Measurements from ENCODE around the gene ROR2. TPM values are rescaled to one million over a fixed set of nuclear protein-coding genes. Genes with fewer than 3 reads are reported as not detected.
"Not testable (repeated sequence)": the region's sequence is repeated elsewhere in the genome, so short reads cannot be mapped to it uniquely, and the experiment has no call there.

Gene ROR2
- total and polyA plus RNA-seq, 11 donors: 0.18 to 9.0 (median 0.49) TPM

DNA sequence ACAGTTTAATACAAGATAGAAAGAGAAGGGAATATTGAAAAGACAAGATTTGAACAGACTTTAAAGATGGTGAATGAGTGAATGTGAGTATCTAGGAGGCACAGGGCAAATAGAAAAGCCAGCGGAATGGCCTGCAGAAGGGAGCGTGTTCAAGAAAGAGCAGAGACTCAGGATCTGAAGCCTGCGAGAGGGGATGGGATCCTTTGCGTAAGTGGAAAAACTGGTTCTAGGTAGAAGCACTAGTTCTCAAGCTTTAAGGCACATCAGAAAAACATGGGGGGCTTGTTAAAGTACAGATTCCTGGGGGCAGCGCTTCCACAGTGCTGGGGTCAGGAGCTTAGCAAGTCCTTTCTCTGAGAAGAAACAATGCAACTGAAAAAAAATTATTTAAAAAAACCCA is 431.6 kb downstream of the ROR2 start:
- Histone ChIP-seq H3K4me3 (no peak overlapping the region), H3K27ac (no peak overlapping the region), H3K36me3 (no peaks in the 10 kb centered on the region), H3K4me1 (peaks cover 0 to 5% (median 0%) of the 10 kb centered on the region in 12 donors), H3K27me3 (no peaks in the 10 kb centered on the region), H3K9me3 (peaks cover 0 to 13% (median 0%) of the 10 kb centered on the region in 12 donors)
- WGBS, 4 donors: 84 to 96% (median 93%) methylated on average over 5 of the region's 5 CpGs
- no peak for DNase-seq
- intact Hi-C loops (cut with DNase I): loop anchor here in 1 of 10 donors (10.0 kb wide), 1 partner anchor 54 kb away; no protein-coding TSS in a partner anchor
- TF ChIP-seq POLR2A (IDR thresholded peaks at IDR 0.05): no peak
- TF ChIP-seq, protein P1, sequence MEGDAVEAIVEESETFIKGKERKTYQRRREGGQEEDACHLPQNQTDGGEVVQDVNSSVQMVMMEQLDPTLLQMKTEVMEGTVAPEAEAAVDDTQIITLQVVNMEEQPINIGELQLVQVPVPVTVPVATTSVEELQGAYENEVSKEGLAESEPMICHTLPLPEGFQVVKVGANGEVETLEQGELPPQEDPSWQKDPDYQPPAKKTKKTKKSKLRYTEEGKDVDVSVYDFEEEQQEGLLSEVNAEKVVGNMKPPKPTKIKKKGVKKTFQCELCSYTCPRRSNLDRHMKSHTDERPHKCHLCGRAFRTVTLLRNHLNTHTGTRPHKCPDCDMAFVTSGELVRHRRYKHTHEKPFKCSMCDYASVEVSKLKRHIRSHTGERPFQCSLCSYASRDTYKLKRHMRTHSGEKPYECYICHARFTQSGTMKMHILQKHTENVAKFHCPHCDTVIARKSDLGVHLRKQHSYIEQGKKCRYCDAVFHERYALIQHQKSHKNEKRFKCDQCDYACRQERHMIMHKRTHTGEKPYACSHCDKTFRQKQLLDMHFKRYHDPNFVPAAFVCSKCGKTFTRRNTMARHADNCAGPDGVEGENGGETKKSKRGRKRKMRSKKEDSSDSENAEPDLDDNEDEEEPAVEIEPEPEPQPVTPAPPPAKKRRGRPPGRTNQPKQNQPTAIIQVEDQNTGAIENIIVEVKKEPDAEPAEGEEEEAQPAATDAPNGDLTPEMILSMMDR (IDR thresholded peaks at IDR 0.05): no peak
- ATAC-seq: no peak

DNA sequence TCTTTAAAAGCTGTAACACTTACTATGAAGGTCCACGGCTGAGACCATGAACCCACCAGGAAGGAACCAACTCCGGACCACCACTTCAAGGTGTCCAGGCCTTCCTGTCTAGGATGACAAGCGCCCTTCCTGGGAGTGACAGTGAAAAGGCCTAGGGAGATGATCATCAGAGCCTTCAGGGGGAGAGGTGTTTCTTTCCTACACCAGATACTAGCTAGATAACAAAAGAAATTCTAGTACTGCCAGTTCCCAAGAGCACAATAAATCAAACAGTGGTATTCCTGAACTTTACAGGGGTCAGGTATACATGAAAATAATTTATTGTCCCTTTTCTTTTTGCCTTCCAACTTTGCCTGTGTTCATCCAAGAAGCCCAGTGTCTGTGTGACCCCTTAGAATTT is 432.2 kb downstream of the ROR2 start:
- H3K9me3 ChIP-seq: peaks cover 0 to 13% (median 0%) of the 10 kb centered on the region in 12 donors
- TF ChIP-seq, protein P1 (IDR thresholded peaks at IDR 0.05): no peak
- TF ChIP-seq POLR2A (IDR thresholded peaks at IDR 0.05): no peak
- H3K27ac ChIP-seq: no peak overlapping the region
- H3K4me1 ChIP-seq: peaks cover 0 to 5% (median 0%) of the 10 kb centered on the region in 12 donors
- H3K27me3 ChIP-seq: no peaks in the 10 kb centered on the region
- no peak for ATAC-seq
- no peak overlapping the region for H3K4me3 ChIP-seq
- H3K36me3 ChIP-seq: no peaks in the 10 kb centered on the region
- 82 to 98% (median 83%) methylated on average over 3 of the region's 3 CpGs for WGBS, 4 donors
- no peak for DNase-seq
- intact Hi-C loops (cut with DNase I): loop anchor here in 1 of 10 donors (10.0 kb wide), 1 partner anchor 53 kb away; no protein-coding TSS in a partner anchor

DNA sequence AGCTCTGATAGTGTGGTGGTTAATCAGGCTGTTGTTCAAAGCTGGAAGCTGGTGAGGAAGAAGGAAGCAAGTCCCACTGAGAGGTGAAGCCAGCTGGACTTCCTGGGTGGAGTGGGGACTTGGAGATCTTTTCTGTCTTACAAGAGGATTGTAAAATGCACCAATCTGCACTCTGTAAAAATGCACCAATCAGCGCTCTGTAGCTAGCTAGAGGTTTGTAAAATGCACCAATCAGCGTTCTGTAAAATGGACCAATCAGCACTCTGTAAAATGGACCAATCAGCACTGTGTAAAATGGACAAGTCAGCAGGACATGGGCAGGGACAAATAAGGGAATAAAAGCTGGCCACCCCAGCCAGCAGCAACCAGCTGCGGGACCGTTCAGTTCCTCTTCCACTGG is 432.7 kb downstream of the ROR2 start:
- not testable (repeated sequence) for H3K36me3 ChIP-seq, DNase-seq, H3K4me3 ChIP-seq, H3K27me3 ChIP-seq, H3K27ac ChIP-seq, ATAC-seq, H3K4me1 ChIP-seq
- H3K9me3 ChIP-seq: peaks cover 0 to 15% (median under 1%) of the 10 kb centered on the region in 12 donors
- intact Hi-C loops (cut with DNase I): loop anchor here in 1 of 10 donors (10.0 kb wide), 1 partner anchor 53 kb away; no protein-coding TSS in a partner anchor
- WGBS, 4 donors: 87 to 93% (median 90%) methylated on average over 4 of the region's 4 CpGs

DNA sequence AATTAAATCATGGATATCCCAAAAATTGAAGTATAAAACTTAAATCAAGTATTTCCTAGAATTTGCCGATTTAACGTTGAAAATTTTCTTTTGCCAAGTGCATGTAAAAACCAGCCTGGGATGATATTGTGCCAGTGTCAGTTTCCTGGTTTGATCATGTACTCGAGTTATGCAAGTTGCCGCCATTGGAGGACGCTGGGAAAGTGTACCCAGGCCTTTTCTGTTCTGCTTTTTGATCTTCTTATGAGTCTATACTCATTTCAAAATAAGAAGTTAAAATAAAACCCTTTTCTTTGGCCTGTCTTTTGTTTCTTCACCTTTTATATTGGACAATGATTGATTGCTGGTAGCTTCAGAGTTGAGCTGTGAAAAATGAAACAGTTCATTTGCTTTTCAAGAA is 433.3 kb downstream of the ROR2 start:
- peaks cover 0 to 17% (median 3%) of the 10 kb centered on the region in 12 donors for H3K9me3 ChIP-seq
- intact Hi-C loops (cut with DNase I): loop anchor here in 1 of 10 donors (10.0 kb wide), 1 partner anchor 52 kb away; no protein-coding TSS in a partner anchor
- ATAC-seq (no peak), DNase-seq (no peak)
- H3K4me1 ChIP-seq: peaks cover 0 to 5% (median 0%) of the 10 kb centered on the region in 12 donors
- TF ChIP-seq, protein P1 (IDR thresholded peaks at IDR 0.05): no peak
- TF ChIP-seq POLR2A (IDR thresholded peaks at IDR 0.05): no peak
- no peaks in the 10 kb centered on the region for H3K36me3 ChIP-seq
- 89 to 93% (median 91%) methylated on average over 5 of the region's 5 CpGs for WGBS, 4 donors
- H3K4me3 ChIP-seq: no peak overlapping the region
- H3K27me3 ChIP-seq: no peaks in the 10 kb centered on the region
- no peak overlapping the region for H3K27ac ChIP-seq

DNA sequence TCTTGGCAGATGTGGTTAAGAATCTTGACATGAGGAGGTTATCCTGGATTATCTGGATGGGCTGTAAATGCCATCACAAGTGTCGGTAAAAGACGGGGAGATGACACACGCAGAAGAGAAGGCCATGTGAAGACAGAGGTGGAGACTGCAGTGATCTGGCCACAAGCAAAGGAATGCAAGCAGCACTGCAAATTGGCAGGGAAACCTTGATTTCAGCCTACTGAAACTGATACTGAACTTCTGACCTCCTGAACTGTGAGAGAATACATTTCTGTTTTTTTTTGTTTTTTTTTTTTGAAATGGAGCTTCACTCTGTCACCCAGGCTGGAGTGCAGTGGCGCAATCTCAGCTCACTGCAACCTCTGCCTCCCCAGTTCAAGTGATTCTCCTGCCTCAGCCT is 433.9 kb downstream of the ROR2 start:
- DNase-seq: no peak
- no peak for ATAC-seq
- TF ChIP-seq, protein P1 (IDR thresholded peaks at IDR 0.05): no peak
- TF ChIP-seq POLR2A (IDR thresholded peaks at IDR 0.05): no peak
- Histone ChIP-seq H3K36me3 (no peaks in the 10 kb centered on the region), H3K9me3 (peaks cover 0 to 10% (median under 1%) of the 10 kb centered on the region in 12 donors), H3K4me1 (peaks cover 0 to 5% (median 0%) of the 10 kb centered on the region in 12 donors), H3K4me3 (no peak overlapping the region), H3K27ac (no peak overlapping the region), H3K27me3 (no peaks in the 10 kb centered on the region)
- intact Hi-C loops (cut with DNase I): loop anchor here in 1 of 10 donors (10.0 kb wide), 1 partner anchor 51 kb away; no protein-coding TSS in a partner anchor
- WGBS, 4 donors: 87 to 96% (median 89%) methylated on average over 4 of the region's 4 CpGs

Data from heart left ventricle (tissue), 16 donors.